Measurements from ENCODE around the gene EBNA1BP2. TPM values are rescaled to one million over a fixed set of nuclear protein-coding genes. Genes with fewer than 3 reads are reported as not detected.
"Not testable (repeated sequence)": the region's sequence is repeated elsewhere in the genome, so short reads cannot be mapped to it uniquely, and the experiment has no call there.

The EBNA1BP2 gene
- total and polyA plus RNA-seq, 11 donors: 22.8 to 166 (median 29.2) TPM

DNA sequence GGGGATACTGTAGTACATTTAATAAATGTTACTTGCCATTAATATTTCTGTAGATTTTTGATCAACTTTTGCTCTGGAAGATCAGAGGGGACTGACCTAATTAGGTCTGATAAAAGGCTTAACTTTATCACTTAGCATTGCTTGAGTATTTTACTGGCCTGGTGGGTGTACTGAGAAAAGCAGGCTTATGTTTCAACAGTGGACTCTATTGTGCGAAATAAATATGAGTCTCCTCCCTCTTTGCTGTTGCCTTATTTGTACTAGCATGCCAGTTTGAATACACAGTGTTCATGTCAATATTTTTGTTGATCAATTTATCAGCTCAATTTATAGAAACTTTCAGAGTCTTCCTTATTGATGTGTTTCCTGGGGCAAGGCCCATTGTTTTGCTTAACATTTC lies 49.1 kb downstream of the EBNA1BP2 start:
- intact Hi-C loops (cut with DNase I): no loop called here
- TF ChIP-seq, protein P1, sequence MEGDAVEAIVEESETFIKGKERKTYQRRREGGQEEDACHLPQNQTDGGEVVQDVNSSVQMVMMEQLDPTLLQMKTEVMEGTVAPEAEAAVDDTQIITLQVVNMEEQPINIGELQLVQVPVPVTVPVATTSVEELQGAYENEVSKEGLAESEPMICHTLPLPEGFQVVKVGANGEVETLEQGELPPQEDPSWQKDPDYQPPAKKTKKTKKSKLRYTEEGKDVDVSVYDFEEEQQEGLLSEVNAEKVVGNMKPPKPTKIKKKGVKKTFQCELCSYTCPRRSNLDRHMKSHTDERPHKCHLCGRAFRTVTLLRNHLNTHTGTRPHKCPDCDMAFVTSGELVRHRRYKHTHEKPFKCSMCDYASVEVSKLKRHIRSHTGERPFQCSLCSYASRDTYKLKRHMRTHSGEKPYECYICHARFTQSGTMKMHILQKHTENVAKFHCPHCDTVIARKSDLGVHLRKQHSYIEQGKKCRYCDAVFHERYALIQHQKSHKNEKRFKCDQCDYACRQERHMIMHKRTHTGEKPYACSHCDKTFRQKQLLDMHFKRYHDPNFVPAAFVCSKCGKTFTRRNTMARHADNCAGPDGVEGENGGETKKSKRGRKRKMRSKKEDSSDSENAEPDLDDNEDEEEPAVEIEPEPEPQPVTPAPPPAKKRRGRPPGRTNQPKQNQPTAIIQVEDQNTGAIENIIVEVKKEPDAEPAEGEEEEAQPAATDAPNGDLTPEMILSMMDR (IDR thresholded peaks at IDR 0.05): no peak
- TF ChIP-seq POLR2A (IDR thresholded peaks at IDR 0.05): no peak
- H3K27ac ChIP-seq: no peak overlapping the region
- H3K9me3 ChIP-seq: no peaks in the 10 kb centered on the region
- 81 to 90% (median 87%) methylated on average over 1 of the region's 1 CpG for WGBS, 4 donors
- no peak overlapping the region for H3K4me3 ChIP-seq
- no peaks in the 10 kb centered on the region for H3K36me3 ChIP-seq
- ATAC-seq (no peak), DNase-seq (no peak)
- no peaks in the 10 kb centered on the region for H3K4me1 ChIP-seq
- H3K27me3 ChIP-seq: peaks cover 0 to 13% (median 0%) of the 10 kb centered on the region in 9 donors

DNA sequence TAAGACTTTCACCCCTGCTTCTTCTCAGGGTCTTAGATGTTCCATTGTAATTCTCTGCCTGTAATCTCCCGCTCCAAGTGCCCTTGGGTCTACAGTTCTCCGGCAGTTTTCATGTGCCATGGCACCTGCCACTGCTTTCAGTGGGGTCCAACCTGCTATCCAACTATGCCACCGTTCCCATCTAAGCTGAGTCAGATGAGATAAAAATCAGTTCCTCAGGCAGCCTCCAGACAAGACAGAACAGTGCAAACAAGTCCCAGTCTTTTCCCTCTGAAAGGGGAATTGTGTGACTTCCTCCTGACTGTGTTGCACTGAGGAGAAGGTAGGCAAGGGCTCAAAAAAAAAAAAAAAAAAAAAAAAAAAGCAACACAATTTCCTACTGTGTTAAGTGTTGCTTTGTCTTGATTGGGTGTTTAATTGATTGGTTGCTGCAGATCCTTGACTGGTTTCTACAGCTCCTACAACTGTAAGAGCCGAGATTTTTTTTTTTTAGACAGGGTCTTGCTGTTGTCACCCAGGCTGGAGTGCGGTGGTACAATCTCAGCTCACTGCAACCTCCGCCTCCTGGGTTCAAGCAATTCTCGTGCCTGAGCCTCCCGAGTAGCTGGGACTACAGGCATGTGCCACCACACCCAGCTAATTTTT lies 50.7 kb downstream of the EBNA1BP2 start:
- 86 to 89% (median 87%) methylated on average over 8 of the region's 8 CpGs for WGBS, 4 donors
- H3K27ac ChIP-seq: no peak overlapping the region
- ATAC-seq (no peak), DNase-seq (no peak)
- no peaks in the 10 kb centered on the region for H3K4me1 ChIP-seq
- TF ChIP-seq POLR2A (IDR thresholded peaks at IDR 0.05): no peak
- TF ChIP-seq, protein P1 (IDR thresholded peaks at IDR 0.05): no peak
- intact Hi-C loops (cut with DNase I): no loop called here
- no peaks in the 10 kb centered on the region for H3K9me3 ChIP-seq
- H3K4me3 ChIP-seq: no peak overlapping the region
- H3K27me3 ChIP-seq: peaks cover 0 to 9% (median 0%) of the 10 kb centered on the region in 9 donors
- no peaks in the 10 kb centered on the region for H3K36me3 ChIP-seq

DNA sequence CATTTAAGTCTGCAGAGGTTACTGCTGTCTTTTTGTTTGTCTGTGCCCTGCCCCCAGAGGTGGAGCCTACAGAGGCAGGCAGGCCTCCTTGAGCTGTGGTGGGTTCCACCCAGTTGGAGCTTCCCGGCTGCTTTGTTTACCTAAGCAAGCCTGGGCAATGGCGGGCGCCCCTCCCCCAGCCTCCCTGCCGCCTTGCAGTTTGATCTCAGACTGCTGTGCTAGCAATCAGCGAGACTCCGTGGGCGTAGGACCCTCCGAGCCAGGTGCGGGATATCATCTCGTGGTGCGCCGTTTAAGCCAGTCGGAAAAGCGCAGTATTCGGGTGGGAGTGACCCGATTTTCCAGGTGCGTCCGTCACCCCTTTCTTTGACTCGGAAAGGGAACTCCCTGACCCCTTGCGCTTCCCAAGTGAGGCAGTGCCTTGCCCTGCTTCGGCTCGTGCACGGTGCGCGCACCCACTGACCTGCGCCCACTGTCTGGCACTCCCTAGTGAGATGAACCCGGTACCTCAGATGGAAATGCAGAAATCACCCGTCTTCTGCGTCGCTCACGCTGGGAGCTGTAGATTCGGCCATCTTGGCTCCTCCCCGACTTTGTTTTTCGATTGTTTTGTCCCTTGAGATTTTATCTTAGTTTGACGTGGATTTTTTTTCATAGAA lies 52.0 kb downstream of the EBNA1BP2 start:
- peak overlapping the region in 1 of 12 donors; percentile 15 for H3K4me3 ChIP-seq
- H3K36me3 ChIP-seq; H3K27ac ChIP-seq; DNase-seq; intact Hi-C loops (cut with DNase I); ATAC-seq; H3K27me3 ChIP-seq; H3K4me1 ChIP-seq; H3K9me3 ChIP-seq: not testable (repeated sequence)
- WGBS, 4 donors: 65 to 89% (median 73%) methylated on average over 18 to 35 of the region's 35 CpGs

Small RNA genes lying within 50 kb of the gene (microRNA-seq; reads per million reads assigned to microRNA genes)
- 0.21 to 1.8 (median 0.64) reads per million in 4 donors for gene MIR6733

Other genes with a start within 250 kb of the EBNA1BP2 start
- gene SLC2A1, start 213.4 kb downstream of the EBNA1BP2 start, total RNA-seq: 10 to 100 TPM; 19.0 to 88.1 (median 29.9) TPM
- 100 to 1,000 TPM in 1 of 2 donors, 10 to 100 TPM in 1; 10.6 to 196 TPM for gene SLC2A1, start 213.4 kb downstream of the EBNA1BP2 start, polyA plus RNA-seq
- under 1 TPM in 4 of 9 donors, not detected in 5; 0.07 to 0.34 (median 0.16) TPM for gene CFAP57, start within 50 bp of the EBNA1BP2 start, total RNA-seq
- under 1 TPM; 0.08 to 0.12 TPM for gene CFAP57, start within 50 bp of the EBNA1BP2 start, polyA plus RNA-seq
- under 1 TPM in 4 of 9 donors, not detected in 5; 0.15 to 0.68 (median 0.47) TPM for gene TMEM125, start 97.7 kb upstream of the EBNA1BP2 start, total RNA-seq
- under 1 TPM; 0.11 to 0.30 TPM for gene TMEM125, start 97.7 kb upstream of the EBNA1BP2 start, polyA plus RNA-seq
- gene C1orf210, start 113.3 kb upstream of the EBNA1BP2 start, total RNA-seq: not detected
- gene C1orf210, start 113.3 kb upstream of the EBNA1BP2 start, polyA plus RNA-seq: not detected
- gene TIE1, start 128.7 kb upstream of the EBNA1BP2 start, total RNA-seq: 10 to 100 TPM; 19.2 to 65.1 (median 28.4) TPM
- 10 to 100 TPM; 25.1 to 37.6 TPM for gene TIE1, start 128.7 kb upstream of the EBNA1BP2 start, polyA plus RNA-seq
- gene MPL, start 165.5 kb upstream of the EBNA1BP2 start, total RNA-seq: under 1 TPM; 0.25 to 0.98 (median 0.59) TPM
- under 1 TPM in 1 of 2 donors, not detected in 1; 0.11 TPM for gene MPL, start 165.5 kb upstream of the EBNA1BP2 start, polyA plus RNA-seq
- 10 to 100 TPM in 1 of 9 donors, 1 to 10 TPM in 5, under 1 TPM in 3; 0.45 to 16.9 (median 1.5) TPM for gene CDC20, start 186.7 kb upstream of the EBNA1BP2 start, total RNA-seq
- under 1 TPM; 0.38 to 0.49 TPM for gene CDC20, start 186.7 kb upstream of the EBNA1BP2 start, polyA plus RNA-seq
- 10 to 100 TPM; 22.1 to 63.5 (median 33.6) TPM for gene ELOVL1, start 195.7 kb upstream of the EBNA1BP2 start, total RNA-seq
- gene ELOVL1, start 195.7 kb upstream of the EBNA1BP2 start, polyA plus RNA-seq: 10 to 100 TPM; 25.7 to 93.4 TPM
- gene MED8, start 217.5 kb upstream of the EBNA1BP2 start, total RNA-seq: 10 to 100 TPM; 13.7 to 25.4 (median 16.9) TPM
- 10 to 100 TPM; 11.7 to 31.4 TPM for gene MED8, start 217.5 kb upstream of the EBNA1BP2 start, polyA plus RNA-seq
- 10 to 100 TPM; 19.0 to 39.7 (median 24.4) TPM for gene SZT2, start 217.6 kb upstream of the EBNA1BP2 start, total RNA-seq
- 10 to 100 TPM; 13.1 to 29.1 TPM for gene SZT2, start 217.6 kb upstream of the EBNA1BP2 start, polyA plus RNA-seq